Measurements from ENCODE around the gene CNOT3. TPM values are rescaled to one million over a fixed set of nuclear protein-coding genes. Genes with fewer than 3 reads are reported as not detected.
A peak's percentile ranks its signal among the peaks of the same experiment; 100 is the strongest.

Gene CNOT3
- total and polyA plus RNA-seq, 9 of the 15 experiments (the other 6 are each of a cell fraction or from before 2014, with no cell fraction given) = 0.27 to 60.4 (median 9.9) TPM

DNA sequence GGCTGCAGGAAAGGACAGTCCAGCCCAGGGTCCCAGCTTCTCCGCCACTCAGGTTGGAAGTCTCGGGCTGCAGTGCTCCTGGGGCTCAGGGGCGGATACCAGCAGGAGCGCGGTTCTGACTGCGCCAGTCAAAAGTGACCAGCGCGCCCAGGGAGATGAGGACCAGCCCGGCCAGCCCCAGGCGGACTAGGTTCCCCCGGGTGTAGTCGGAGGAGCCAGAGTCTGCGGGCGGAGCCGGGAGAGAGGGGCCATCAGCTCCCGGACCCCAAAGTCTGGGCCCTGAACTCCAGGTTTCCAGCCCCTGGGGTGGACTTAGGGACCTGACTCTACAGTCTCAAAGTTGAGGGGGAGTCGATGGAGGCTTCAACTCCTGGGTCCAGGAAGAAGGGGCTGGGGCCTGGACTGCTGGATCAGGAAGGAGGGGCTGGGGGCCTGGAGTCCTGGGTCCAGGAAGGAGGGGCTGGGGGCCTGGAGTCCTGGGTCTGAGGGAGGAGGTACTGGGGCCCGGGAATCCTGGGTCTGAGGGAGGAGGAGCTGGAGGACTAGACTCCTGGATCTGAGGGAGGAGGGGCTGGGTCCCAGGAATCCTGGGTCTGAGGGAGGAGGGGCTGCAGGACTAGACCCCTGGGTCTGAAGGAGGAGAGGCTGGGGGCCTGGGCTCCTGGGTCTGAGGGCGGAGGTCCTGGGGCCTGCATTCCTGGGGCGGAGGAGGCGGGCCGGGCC, 42.3 kb upstream of the CNOT3 start:
- peaks cover 0 to 21% of the 10 kb centered on the region in 2 experiments; a peak in 3 of 5 replicates for H3K4me1 ChIP-seq (replicated peaks in 1 of 2; ENCODE audit: control insufficient read depth in 2 of 2, insufficient read depth in 2 of 2, low read length in 2 of 2)
- no peaks in the 10 kb centered on the region for H4K20me1 ChIP-seq (replicated peaks; ENCODE audit: control insufficient read depth, insufficient read depth, low read length)
- ChIA-PET POLR2A (no interaction called here), CTCF (ENCODE audit: low intra/inter-chr PET ratio) (no interaction called here)
- WGBS (ENCODE audit: insufficient coverage, low coverage, missing lambda C conversion rate) = 29% methylated on average over 8 of the region's 22 CpGs
- H3K27ac ChIP-seq (ENCODE audit: extremely low read depth, low read depth, low read length) = no peak overlapping the region
- peak overlapping the region; percentile 34 to 84; a peak in 3 of 4 replicates for H3K9ac ChIP-seq (ENCODE audit: insufficient read depth in 1 of 2, low read depth in 2 of 2, low read length in 2 of 2)
- TF ChIP-seq ZNF197 (CRISPR knock-in tag; IDR thresholded peaks at IDR 0.05; ENCODE audit: low read depth) (no peak), ZNF217 (CRISPR knock-in tag; IDR thresholded peaks at IDR 0.05) (0 out of 2 replicates have a peak, but pooled peaks have one; percentile 55), ZNF263 (CRISPR knock-in tag; IDR thresholded peaks at IDR 0.05; ENCODE audit: borderline replicate concordance) (0 out of 2 replicates have a peak, but pooled peaks have one; percentile 48), XRCC3 (IDR thresholded peaks at IDR 0.05) (no peak)
- no peaks in the 10 kb centered on the region for H3K9me1 ChIP-seq (ENCODE audit: control insufficient read depth, insufficient read depth, low read length)
- peaks cover 3% of the 10 kb centered on the region; the same call in 1 of the 2 replicates for H3K9me3 ChIP-seq (replicated peaks; ENCODE audit: control insufficient read depth, insufficient read depth, low read depth, low read length)
- H3K4me2 ChIP-seq (ENCODE audit: insufficient read depth, low read length) = peak overlapping the region; percentile 58; the same call in 1 of the 2 replicates
- no peaks in the 10 kb centered on the region for H3K79me2 ChIP-seq (ENCODE audit: control insufficient read depth, insufficient read depth, low read length)
- H2AFZ ChIP-seq (ENCODE audit: low read depth, low read length) = peak overlapping the region; percentile 68
- H3K36me3 ChIP-seq (ENCODE audit: control insufficient read depth, insufficient read depth, low read length) = no peaks in the 10 kb centered on the region
- in situ Hi-C loops (cut with MboI) (no loop called here), intact Hi-C loops (cut with micrococcal nuclease) (no loop called here)
- H3K27me3 ChIP-seq (ENCODE audit: control insufficient read depth in 2 of 2, insufficient read depth in 2 of 2, low read length in 2 of 2) = peaks cover 0 to 9% of the 10 kb centered on the region in 2 experiments; a peak in 3 of 5 replicates
- no peak for ATAC-seq
- peak overlapping the region; percentile 16 for H3K4me3 ChIP-seq
- DNase-seq (ENCODE audit: extremely low read depth in 1 of 4, low spot score in 3 of 4) = peak in 1 of 4 experiments; percentile 3
- FAIRE-seq = no peak
- no TSS peak for BruUV-seq (replicated peaks)

Measured in K562 (cell line).